HEK293 (cell line): ENCODE data around the gene ACTR1A.
A peak's percentile ranks its signal among the peaks of the same experiment; 100 is the strongest.

Experiments used
- CTCF ChIA-PET: fragments of 350-600 bp; formaldehyde crosslinking; extraction: SDS; loops from one replicate; lab custom pipeline; 2021; ENCODE audit warnings: antibody characterized with exemption; lab: Yijun Ruan, JAX
- POLR2A ChIA-PET: fragments of 300-600 bp; formaldehyde crosslinking; extraction: SDS; loops from one replicate; lab custom pipeline; 2020; ENCODE audit warnings: antibody characterized with exemption, inconsistent platforms; lab: Yijun Ruan, JAX
- H3K27ac ChIP-seq: fragments of 200-500 bp; sonication (Bioruptor generic); 2 replicates; pipeline ENCODE4 v1.5.1; 2014; ENCODE audit warnings: low read depth, low read length, control low read depth, inconsistent platforms; ENCODE audit errors: extremely low read depth
- H3K36me3 ChIP-seq, 2 experiments: fragments of 200-500 bp in 1 of 2; sonication (Bioruptor generic) in 1 of 2; 1 replicate in 1 of 2; 2 replicates in 1 of 2; pipeline ENCODE4 v1.5.1; 2014 to 2017; ENCODE audit warnings: inconsistent platforms in 2 of 2, low read length in 2 of 2; ENCODE audit not compliant: control insufficient read depth in 2 of 2, insufficient read depth in 1 of 2
- H3K4me1 ChIP-seq: fragments of 200-500 bp; sonication (Bioruptor generic); 2 replicates; pipeline ENCODE4 v1.5.1; 2014; ENCODE audit warnings: mild to moderate bottlenecking, low read length, inconsistent platforms; ENCODE audit not compliant: control insufficient read depth, insufficient read depth
- H3K4me3 ChIP-seq: 2 replicates; pipeline ENCODE4 v1.5.1; 2011; ENCODE audit warnings: low read depth, mild to moderate bottlenecking, control low read depth, low read length, moderate library complexity
- H3K9me3 ChIP-seq: fragments of 200-500 bp; sonication (Bioruptor generic); 2 replicates; pipeline ENCODE4 v1.5.1; 2014; ENCODE audit warnings: low read depth, low read length, inconsistent platforms; ENCODE audit not compliant: control insufficient read depth, insufficient read depth
- HOXC10 ChIP-seq: sonication (generic); formaldehyde crosslinking; IDR thresholded peaks from 2 replicates; pipeline ENCODE4 v1.8.1; 2023; ENCODE audit warnings: mild to moderate bottlenecking, missing genetic modification reagents
- HOXD13 ChIP-seq: sonication (generic); formaldehyde crosslinking; IDR thresholded peaks from 2 replicates; pipeline ENCODE4 v1.8.0; 2022; ENCODE audit warnings: missing genetic modification reagents, borderline replicate concordance
- PRDM1 ChIP-seq: fragments of 450-650 bp; formaldehyde crosslinking; IDR thresholded peaks from 2 replicates; pipeline ENCODE4; 2016; ENCODE audit warnings: missing biosample characterization, missing genetic modification characterization
- PRDM4 ChIP-seq: fragments of 450-650 bp; formaldehyde crosslinking; IDR thresholded peaks from 2 replicates; pipeline ENCODE4 v1.5.1; 2017; ENCODE audit warnings: missing biosample characterization, missing genetic modification characterization
- ZFP3 ChIP-seq: fragments of 450-650 bp; formaldehyde crosslinking; IDR thresholded peaks from 2 replicates; pipeline ENCODE4 v1.5.1; 2016; ENCODE audit warnings: low read depth, missing biosample characterization, missing genetic modification characterization
- ZNF121 ChIP-seq: fragments of 450-650 bp; formaldehyde crosslinking; IDR thresholded peaks from 2 replicates; pipeline ENCODE4 v1.5.1; 2016; ENCODE audit warnings: missing biosample characterization, missing genetic modification characterization
- ZNF239 ChIP-seq: fragments of 450-650 bp; formaldehyde crosslinking; IDR thresholded peaks from 2 replicates; pipeline ENCODE4 v1.5.1; 2016; ENCODE audit warnings: missing biosample characterization, missing genetic modification characterization
- ZNF488 ChIP-seq: fragments of 450-650 bp; formaldehyde crosslinking; IDR thresholded peaks from 2 replicates; pipeline ENCODE4 v1.5.1; 2016; ENCODE audit warnings: missing biosample characterization, missing genetic modification characterization
- ZNF768 ChIP-seq: fragments of 450-650 bp; formaldehyde crosslinking; IDR thresholded peaks from 2 replicates; pipeline ENCODE4 v1.5.1; 2018; ENCODE audit warnings: missing biosample characterization, mild to moderate bottlenecking, missing genetic modification characterization
- ZSCAN30 ChIP-seq: fragments of 450-650 bp; IDR thresholded peaks from 2 replicates; pipeline ENCODE4 v1.5.1; 2018; ENCODE audit warnings: missing biosample characterization, mild to moderate bottlenecking, missing genetic modification characterization, moderate library complexity
- TF ChIP-seq, protein P1 (sequence below): fragments of 450-650 bp; formaldehyde crosslinking; IDR thresholded peaks from 2 replicates; pipeline ENCODE4 v1.5.1; 2016; ENCODE audit warnings: missing biosample characterization, missing genetic modification characterization
- TF ChIP-seq, protein P2 (sequence below): fragments of 450-650 bp; formaldehyde crosslinking; IDR thresholded peaks from 2 replicates; pipeline ENCODE4 v1.5.0; 2017; ENCODE audit warnings: missing biosample characterization, missing genetic modification characterization, borderline replicate concordance

The ACTR1A gene

DNA sequence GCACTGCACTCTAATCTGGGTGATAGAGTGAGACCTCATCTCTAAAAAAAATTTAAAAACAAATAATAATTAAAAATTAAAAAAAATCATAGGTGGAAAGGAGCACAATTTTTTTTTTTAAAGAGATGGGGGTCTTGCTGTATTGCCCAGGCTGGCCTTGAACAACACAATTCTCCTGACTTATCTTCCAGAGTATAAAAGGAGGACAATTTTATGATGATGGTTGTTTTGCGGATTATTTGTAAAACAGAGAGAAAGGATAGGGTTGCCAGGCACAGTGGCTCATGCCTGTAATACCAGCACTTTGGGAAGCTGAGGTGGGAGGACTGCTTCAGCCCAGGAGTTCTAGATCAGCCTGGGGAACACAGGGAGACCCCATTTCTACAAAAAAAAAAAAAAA is 5.0 kb downstream of the ACTR1A start:
- Histone ChIP-seq H3K4me3 (no peak overlapping the region), H3K27ac (no peak overlapping the region), H3K9me3 (no peaks in the 10 kb centered on the region), H3K4me1 (peaks cover 7% of the 10 kb centered on the region), H3K36me3 (peaks cover 0 to under 1% of the 10 kb centered on the region in 2 experiments; a peak in 2 of 3 replicates)
- POLR2A ChIA-PET = no interaction called here
- TF ChIP-seq ZNF121 (tag by site-specific recombination) = peak; percentile 62; the same call in 1 of the 2 replicates
- TF ChIP-seq, protein P1, sequence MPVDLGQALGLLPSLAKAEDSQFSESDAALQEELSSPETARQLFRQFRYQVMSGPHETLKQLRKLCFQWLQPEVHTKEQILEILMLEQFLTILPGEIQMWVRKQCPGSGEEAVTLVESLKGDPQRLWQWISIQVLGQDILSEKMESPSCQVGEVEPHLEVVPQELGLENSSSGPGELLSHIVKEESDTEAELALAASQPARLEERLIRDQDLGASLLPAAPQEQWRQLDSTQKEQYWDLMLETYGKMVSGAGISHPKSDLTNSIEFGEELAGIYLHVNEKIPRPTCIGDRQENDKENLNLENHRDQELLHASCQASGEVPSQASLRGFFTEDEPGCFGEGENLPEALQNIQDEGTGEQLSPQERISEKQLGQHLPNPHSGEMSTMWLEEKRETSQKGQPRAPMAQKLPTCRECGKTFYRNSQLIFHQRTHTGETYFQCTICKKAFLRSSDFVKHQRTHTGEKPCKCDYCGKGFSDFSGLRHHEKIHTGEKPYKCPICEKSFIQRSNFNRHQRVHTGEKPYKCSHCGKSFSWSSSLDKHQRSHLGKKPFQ = no peak
- CTCF ChIA-PET = interaction anchor here (0.7 to 2.3 kb wide), 4 partner anchors 11 to 359 kb away, joined by 3 to 9 read pairs (median 3); no protein-coding TSS in a partner anchor

DNA sequence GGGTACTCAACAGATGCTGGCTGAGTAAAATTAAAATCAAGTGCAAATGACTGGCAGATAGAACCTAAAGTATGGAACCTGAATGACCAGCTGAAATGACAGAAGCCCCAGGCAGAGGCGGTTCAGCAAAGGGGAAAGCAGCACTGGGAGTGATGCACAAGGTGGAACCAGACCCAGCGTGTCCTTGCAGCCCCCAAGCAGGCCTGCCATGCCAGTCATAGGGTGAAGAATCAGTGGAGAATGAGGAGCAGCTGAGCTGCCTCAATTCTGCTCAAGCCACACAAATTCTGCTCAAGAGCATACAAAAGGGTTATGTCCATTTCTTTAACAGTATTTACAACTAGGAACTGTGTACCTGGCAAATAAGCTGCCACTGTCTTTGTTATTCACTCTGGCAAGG is 8.7 kb downstream of the ACTR1A start:
- peaks cover 15 to 24% of the 10 kb centered on the region in 2 experiments for H3K36me3 ChIP-seq
- ChIA-PET CTCF (interaction anchor here (1.0 kb wide), 1 partner anchor 9 kb away, joined by 4 read pairs; the partner anchor contains the start of gene ACTR1A), POLR2A (no interaction called here)
- H3K9me3 ChIP-seq = no peaks in the 10 kb centered on the region
- TF ChIP-seq, protein P2, sequence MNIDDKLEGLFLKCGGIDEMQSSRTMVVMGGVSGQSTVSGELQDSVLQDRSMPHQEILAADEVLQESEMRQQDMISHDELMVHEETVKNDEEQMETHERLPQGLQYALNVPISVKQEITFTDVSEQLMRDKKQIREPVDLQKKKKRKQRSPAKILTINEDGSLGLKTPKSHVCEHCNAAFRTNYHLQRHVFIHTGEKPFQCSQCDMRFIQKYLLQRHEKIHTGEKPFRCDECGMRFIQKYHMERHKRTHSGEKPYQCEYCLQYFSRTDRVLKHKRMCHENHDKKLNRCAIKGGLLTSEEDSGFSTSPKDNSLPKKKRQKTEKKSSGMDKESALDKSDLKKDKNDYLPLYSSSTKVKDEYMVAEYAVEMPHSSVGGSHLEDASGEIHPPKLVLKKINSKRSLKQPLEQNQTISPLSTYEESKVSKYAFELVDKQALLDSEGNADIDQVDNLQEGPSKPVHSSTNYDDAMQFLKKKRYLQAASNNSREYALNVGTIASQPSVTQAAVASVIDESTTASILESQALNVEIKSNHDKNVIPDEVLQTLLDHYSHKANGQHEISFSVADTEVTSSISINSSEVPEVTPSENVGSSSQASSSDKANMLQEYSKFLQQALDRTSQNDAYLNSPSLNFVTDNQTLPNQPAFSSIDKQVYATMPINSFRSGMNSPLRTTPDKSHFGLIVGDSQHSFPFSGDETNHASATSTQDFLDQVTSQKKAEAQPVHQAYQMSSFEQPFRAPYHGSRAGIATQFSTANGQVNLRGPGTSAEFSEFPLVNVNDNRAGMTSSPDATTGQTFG (tag by site-specific recombination) = no peak
- TF ChIP-seq HOXD13 (no peak), ZNF239 (no peak), ZNF488 (tag by site-specific recombination) (no peak), PRDM4 (no peak), ZFP3 (tag by site-specific recombination) (no peak), HOXC10 (CRISPR knock-in tag) (no peak), ZNF768 (tag by site-specific recombination) (no peak)
- no peak overlapping the region for H3K4me3 ChIP-seq
- H3K4me1 ChIP-seq = peaks cover 7% of the 10 kb centered on the region
- no peak overlapping the region for H3K27ac ChIP-seq

DNA sequence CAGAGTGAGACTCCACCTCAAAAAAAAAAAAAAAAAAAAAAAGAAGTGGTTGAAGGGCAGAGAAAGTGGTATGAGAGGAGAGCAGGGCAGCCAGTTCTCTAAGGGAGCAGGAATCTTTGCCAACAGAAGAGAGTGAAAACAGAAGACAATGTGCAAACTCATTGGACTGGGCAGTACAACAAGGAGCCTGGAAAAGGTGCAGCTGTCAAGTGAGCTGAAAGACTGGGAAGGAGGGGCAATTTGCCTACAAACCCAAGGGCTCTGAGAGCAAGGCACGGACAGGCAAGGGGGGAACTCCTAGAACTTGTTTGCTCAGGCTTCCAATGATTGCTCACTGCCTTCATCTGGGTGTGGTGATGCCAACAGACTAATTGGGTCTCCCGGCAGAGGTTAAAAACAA is 9.5 kb downstream of the ACTR1A start:
- Histone ChIP-seq H3K27ac (no peak overlapping the region), H3K9me3 (no peaks in the 10 kb centered on the region), H3K36me3 (peaks cover 18 to 32% of the 10 kb centered on the region in 2 experiments), H3K4me3 (no peak overlapping the region), H3K4me1 (peaks cover 2% of the 10 kb centered on the region; the same call in 1 of the 2 replicates)
- CTCF ChIA-PET = no interaction called here
- TF ChIP-seq ZSCAN30 (tag by site-specific recombination) (no peak), PRDM1 (peak; percentile 87)
- POLR2A ChIA-PET = no interaction called here
